Smooth muscle cell (in vitro differentiated cells): ENCODE results near the gene TSHZ2. TPM values are rescaled to one million over a fixed set of nuclear protein-coding genes. Genes with fewer than 3 reads are reported as not detected.

Experiments used
- DNase-seq: peaks from one replicate; lab custom pipeline; 2025; ENCODE audit not compliant: unreplicated experiment; lab: John Stamatoyannopoulos, UW
- H2AFZ ChIP-seq: fragments of 200-600 bp; sonication (generic); 2 replicates; pipeline ENCODE4 v1.6.0; 2016; ENCODE audit warnings: antibody characterized with exemption, low read depth, mild to moderate bottlenecking
- H3F3A ChIP-seq: fragments of 200-600 bp; sonication (generic); 2 replicates; pipeline ENCODE4 v1.6.0; 2017; ENCODE audit warnings: antibody characterized with exemption, low read depth
- H3K27ac ChIP-seq: fragments of 200-600 bp; sonication (generic); 2 replicates; pipeline ENCODE4 v1.5.1; 2016; ENCODE audit warnings: low read depth, mild to moderate bottlenecking
- H3K27me3 ChIP-seq: fragments of 200-600 bp; sonication (generic); 2 replicates; pipeline ENCODE4 v1.6.1; 2016; ENCODE audit warnings: low read depth, mild to moderate bottlenecking
- H3K36me3 ChIP-seq: fragments of 200-600 bp; sonication (generic); 2 replicates; pipeline ENCODE4 v1.5.1; 2016; ENCODE audit warnings: low read depth
- H3K4me1 ChIP-seq: fragments of 200-600 bp; sonication (generic); 2 replicates; pipeline ENCODE4 v1.5.1; 2016; ENCODE audit warnings: low read depth
- H3K4me2 ChIP-seq: fragments of 200-600 bp; sonication (generic); 2 replicates; pipeline ENCODE4 v1.6.0; 2016; ENCODE audit warnings: mild to moderate bottlenecking
- H3K4me3 ChIP-seq: fragments of 200-600 bp; sonication (generic); 2 replicates; pipeline ENCODE4 v1.5.1; 2016; ENCODE audit warnings: mild to moderate bottlenecking
- H3K79me2 ChIP-seq: fragments of 200-600 bp; sonication (generic); 2 replicates; pipeline ENCODE4 v1.6.0; 2016; ENCODE audit warnings: low read depth, mild to moderate bottlenecking
- H3K9ac ChIP-seq: fragments of 200-600 bp; sonication (generic); 2 replicates; pipeline ENCODE4 v1.6.0; 2016; ENCODE audit warnings: low read depth
- H3K9me3 ChIP-seq: fragments of 200-600 bp; sonication (generic); replicated peaks from 2 replicates; pipeline ENCODE4 v1.5.1; 2016; ENCODE audit warnings: low read depth
- H4K20me1 ChIP-seq: fragments of 200-600 bp; sonication (generic); 2 replicates; pipeline ENCODE4 v1.6.0; 2016; ENCODE audit warnings: low read depth
- WGBS: methylation state at CpG from one replicate; pipeline ENCODE4 v1.1.7; 2016; ENCODE audit warnings: low lambda C conversion rate; 5-methylcytosine and 5-hydroxymethylcytosine counted together
- polyA plus RNA-seq: library from polyadenylated mRNA; unstranded; fragments of >200 nt; fragmentation: Nextera tagmentation; extraction: Ambion mirVana; gene quantifications from 2 replicates; pipeline ENCODE4 v1.2.1, GENCODE V29; 2016
- total RNA-seq: library from RNA; depleted of rRNA; stranded (reverse); fragments of >200 nt; gene quantifications from 2 replicates; pipeline ENCODE4 v1.2.3, GENCODE V29; 2014
- TF ChIP-seq, protein P1 (sequence below): fragments of 200-600 bp; sonication (generic); IDR thresholded peaks from 2 replicates; pipeline ENCODE4 v1.5.1; 2017; ENCODE audit warnings: borderline replicate concordance, mild to moderate bottlenecking, antibody characterized with exemption; ENCODE audit not compliant: insufficient read depth, poor library complexity, severe bottlenecking

Gene TSHZ2
- total and polyA plus RNA-seq, 2 experiments from 2014 or later = 4.8 to 6.6 TPM

- no peak overlapping the region for H2AFZ ChIP-seq
- no peak overlapping the region for H3K27ac ChIP-seq
These were observed 47.5 kb upstream of the TSHZ2 start for GRCh38 chr20:52924411-52925271.

DNA sequence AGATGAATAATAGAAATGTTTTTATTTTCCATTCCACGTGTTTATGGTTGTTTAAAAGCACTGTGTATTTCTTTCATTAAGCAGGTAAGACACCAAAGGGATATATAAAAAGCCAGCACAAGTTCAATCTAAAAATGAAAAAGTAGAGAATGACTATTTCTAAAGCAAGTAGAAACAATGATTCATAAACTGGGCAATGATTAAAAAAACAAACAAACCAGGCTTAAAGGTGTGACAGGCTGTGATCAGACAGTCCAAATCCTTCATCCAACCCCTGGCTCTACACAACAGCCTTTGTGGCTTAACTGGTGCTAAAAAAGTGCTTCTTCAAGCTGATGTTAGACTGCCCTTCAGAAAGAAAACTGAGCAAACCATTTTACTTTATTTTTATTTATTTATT, 45.7 kb upstream of the TSHZ2 start:
- Histone ChIP-seq H3K9me3 (no peaks in the 10 kb centered on the region), H2AFZ (no peak overlapping the region), H3K4me2 (no peak overlapping the region), H3K79me2 (no peaks in the 10 kb centered on the region), H3F3A (no peaks in the 10 kb centered on the region), H3K4me3 (no peak overlapping the region), H3K27ac (no peak overlapping the region), H3K36me3 (no peaks in the 10 kb centered on the region), H3K4me1 (peaks cover 18% of the 10 kb centered on the region), H4K20me1 (no peaks in the 10 kb centered on the region), H3K27me3 (no peaks in the 10 kb centered on the region), H3K9ac (no peak overlapping the region)
- TF ChIP-seq, protein P1, sequence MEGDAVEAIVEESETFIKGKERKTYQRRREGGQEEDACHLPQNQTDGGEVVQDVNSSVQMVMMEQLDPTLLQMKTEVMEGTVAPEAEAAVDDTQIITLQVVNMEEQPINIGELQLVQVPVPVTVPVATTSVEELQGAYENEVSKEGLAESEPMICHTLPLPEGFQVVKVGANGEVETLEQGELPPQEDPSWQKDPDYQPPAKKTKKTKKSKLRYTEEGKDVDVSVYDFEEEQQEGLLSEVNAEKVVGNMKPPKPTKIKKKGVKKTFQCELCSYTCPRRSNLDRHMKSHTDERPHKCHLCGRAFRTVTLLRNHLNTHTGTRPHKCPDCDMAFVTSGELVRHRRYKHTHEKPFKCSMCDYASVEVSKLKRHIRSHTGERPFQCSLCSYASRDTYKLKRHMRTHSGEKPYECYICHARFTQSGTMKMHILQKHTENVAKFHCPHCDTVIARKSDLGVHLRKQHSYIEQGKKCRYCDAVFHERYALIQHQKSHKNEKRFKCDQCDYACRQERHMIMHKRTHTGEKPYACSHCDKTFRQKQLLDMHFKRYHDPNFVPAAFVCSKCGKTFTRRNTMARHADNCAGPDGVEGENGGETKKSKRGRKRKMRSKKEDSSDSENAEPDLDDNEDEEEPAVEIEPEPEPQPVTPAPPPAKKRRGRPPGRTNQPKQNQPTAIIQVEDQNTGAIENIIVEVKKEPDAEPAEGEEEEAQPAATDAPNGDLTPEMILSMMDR = no peak
- DNase-seq = no peak
- 90% methylated on average over 1 of the region's 1 CpG for WGBS

More at GRCh38 chr20:52924411-52925271, 47.5 kb upstream of the TSHZ2 start:
- TF ChIP-seq, protein P1 = no peak
- 82% methylated on average over 9 of the region's 9 CpGs for WGBS
- H3K4me2 ChIP-seq = no peak overlapping the region
- no peaks in the 10 kb centered on the region for H3K36me3 ChIP-seq
- H3K4me3 ChIP-seq = no peak overlapping the region
- no peak for DNase-seq
- H3F3A ChIP-seq = no peaks in the 10 kb centered on the region
- no peaks in the 10 kb centered on the region for H3K9me3 ChIP-seq
- no peaks in the 10 kb centered on the region for H3K27me3 ChIP-seq
- peaks cover 18% of the 10 kb centered on the region for H3K4me1 ChIP-seq
- H3K9ac ChIP-seq = no peak overlapping the region
- no peaks in the 10 kb centered on the region for H3K79me2 ChIP-seq
- H4K20me1 ChIP-seq = no peaks in the 10 kb centered on the region

DNA sequence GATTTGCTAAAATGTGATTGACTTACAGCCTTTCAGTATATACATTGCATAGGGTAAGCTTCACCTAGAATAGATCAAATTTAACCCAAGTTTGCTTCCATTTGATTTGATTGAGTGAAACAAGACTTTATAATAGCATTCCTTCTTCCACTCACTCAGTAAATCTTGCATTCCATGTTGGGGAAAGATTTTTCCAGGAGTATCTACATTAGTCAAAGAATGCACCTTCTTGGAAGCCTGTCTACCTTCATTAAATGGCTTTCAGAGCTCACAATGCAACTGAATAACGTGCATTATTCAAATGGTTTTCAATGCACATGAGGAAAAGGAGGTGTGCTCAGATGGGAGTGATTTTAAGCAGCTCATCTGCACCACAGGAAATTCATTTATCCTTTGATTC, 38.3 kb upstream of the TSHZ2 start:
- no peaks in the 10 kb centered on the region for H3K36me3 ChIP-seq
- no peaks in the 10 kb centered on the region for H4K20me1 ChIP-seq
- no peak overlapping the region for H3K27ac ChIP-seq
- H3K79me2 ChIP-seq = no peaks in the 10 kb centered on the region
- H3K9ac ChIP-seq = no peak overlapping the region
- TF ChIP-seq, protein P1 = no peak
- H2AFZ ChIP-seq = no peak overlapping the region
- H3K27me3 ChIP-seq = peaks cover 11% of the 10 kb centered on the region
- H3K4me2 ChIP-seq = no peak overlapping the region
- H3K9me3 ChIP-seq = no peaks in the 10 kb centered on the region
- no peaks in the 10 kb centered on the region for H3K4me1 ChIP-seq
- no peak overlapping the region for H3K4me3 ChIP-seq
- no peaks in the 10 kb centered on the region for H3F3A ChIP-seq
- WGBS = 48% methylated on average over 1 of the region's 1 CpG
- no peak for DNase-seq
